ENCODE data around the gene CST6. TPM values are rescaled to one million over a fixed set of nuclear protein-coding genes. Genes with fewer than 3 reads are reported as not detected.

Gene CST6
- total and polyA plus RNA-seq, 2 of the 13 experiments (the other 11 are each of a cell fraction or from before 2014, with no cell fraction given), result not detected

DNA sequence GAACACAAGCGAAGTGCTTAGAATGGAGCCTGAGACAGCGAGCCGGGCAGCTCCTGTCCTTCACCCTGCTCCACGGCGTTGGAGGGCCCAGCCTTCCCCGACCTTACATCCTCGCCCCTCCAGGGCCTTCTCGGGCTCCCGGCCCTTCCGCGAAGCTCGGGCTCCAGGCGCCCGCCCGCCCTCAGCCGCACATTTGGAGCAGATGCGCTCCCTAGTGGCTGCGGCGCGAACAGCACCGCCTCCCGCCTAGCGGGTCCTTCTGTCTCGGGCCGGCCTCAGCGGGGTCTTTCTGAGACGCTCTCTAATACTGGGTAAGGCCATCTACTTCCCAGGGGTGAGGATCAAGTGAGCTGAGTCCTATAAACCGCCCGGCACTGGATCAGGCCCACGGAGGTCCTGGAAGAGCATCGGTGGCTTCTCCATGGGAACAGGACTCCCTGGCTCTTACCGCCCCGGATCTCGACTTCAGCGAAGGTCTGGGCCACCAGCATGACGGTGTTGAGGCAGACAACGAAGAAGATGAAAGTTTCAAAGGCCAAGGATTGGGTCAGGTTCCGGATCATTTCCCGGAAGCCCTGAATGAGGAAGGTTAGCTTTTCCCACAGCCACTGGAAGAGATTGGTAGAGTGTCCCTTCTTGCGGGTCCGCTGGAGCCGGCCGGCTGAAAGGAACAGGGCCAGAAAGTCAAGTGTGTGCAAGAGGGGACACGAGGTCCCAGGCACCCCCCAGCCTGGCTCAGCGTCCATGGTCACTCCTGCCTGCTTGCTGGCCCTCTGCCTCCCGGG lies 10.8 kb downstream of the CST6 start (continued):
- TF ChIP-seq MAZ (IDR thresholded peaks at IDR 0.05; ENCODE audit: borderline replicate concordance, low read depth, low read length), result 0 out of 2 replicates have a peak, but pooled peaks have one; percentile 34
- no peak for TF ChIP-seq MAZ (CRISPR knock-in tag; IDR thresholded peaks at IDR 0.05; ENCODE audit: low read depth)
- TF ChIP-seq, protein P1, sequence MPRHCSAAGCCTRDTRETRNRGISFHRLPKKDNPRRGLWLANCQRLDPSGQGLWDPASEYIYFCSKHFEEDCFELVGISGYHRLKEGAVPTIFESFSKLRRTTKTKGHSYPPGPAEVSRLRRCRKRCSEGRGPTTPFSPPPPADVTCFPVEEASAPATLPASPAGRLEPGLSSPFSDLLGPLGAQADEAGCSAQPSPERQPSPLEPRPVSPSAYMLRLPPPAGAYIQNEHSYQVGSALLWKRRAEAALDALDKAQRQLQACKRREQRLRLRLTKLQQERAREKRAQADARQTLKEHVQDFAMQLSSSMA (CRISPR knock-in tag; IDR thresholded peaks at IDR 0.05), result no peak
- TF ChIP-seq, protein P2, sequence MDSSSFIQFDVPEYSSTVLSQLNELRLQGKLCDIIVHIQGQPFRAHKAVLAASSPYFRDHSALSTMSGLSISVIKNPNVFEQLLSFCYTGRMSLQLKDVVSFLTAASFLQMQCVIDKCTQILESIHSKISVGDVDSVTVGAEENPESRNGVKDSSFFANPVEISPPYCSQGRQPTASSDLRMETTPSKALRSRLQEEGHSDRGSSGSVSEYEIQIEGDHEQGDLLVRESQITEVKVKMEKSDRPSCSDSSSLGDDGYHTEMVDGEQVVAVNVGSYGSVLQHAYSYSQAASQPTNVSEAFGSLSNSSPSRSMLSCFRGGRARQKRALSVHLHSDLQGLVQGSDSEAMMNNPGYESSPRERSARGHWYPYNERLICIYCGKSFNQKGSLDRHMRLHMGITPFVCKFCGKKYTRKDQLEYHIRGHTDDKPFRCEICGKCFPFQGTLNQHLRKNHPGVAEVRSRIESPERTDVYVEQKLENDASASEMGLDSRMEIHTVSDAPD (CRISPR knock-in tag; IDR thresholded peaks at IDR 0.05), result no peak
- 0 out of 2 replicates have a peak, but pooled peaks have one; percentile 12 for TF ChIP-seq FOXA3 (CRISPR knock-in tag; IDR thresholded peaks at IDR 0.05)
- 0 out of 2 replicates have a peak, but pooled peaks have one; percentile 27 for TF ChIP-seq GATAD2A (CRISPR knock-in tag; IDR thresholded peaks at IDR 0.05)
- no peak for TF ChIP-seq ZNF775 (CRISPR knock-in tag; IDR thresholded peaks at IDR 0.05; ENCODE audit: borderline replicate concordance)
- TF ChIP-seq NAIF1 (CRISPR knock-in tag; IDR thresholded peaks at IDR 0.05; ENCODE audit: borderline replicate concordance), result no peak
- TF ChIP-seq THYN1 (CRISPR knock-in tag; IDR thresholded peaks at IDR 0.05; ENCODE audit: borderline replicate concordance, low read depth), result no peak
- no peak for TF ChIP-seq ZFP36L2 (CRISPR knock-in tag; IDR thresholded peaks at IDR 0.05)
- peak; percentile 25; the same call in 1 of the 2 replicates for TF ChIP-seq NR2C2 (CRISPR knock-in tag; IDR thresholded peaks at IDR 0.05; ENCODE audit: borderline replicate concordance)
- TF ChIP-seq, protein P3, sequence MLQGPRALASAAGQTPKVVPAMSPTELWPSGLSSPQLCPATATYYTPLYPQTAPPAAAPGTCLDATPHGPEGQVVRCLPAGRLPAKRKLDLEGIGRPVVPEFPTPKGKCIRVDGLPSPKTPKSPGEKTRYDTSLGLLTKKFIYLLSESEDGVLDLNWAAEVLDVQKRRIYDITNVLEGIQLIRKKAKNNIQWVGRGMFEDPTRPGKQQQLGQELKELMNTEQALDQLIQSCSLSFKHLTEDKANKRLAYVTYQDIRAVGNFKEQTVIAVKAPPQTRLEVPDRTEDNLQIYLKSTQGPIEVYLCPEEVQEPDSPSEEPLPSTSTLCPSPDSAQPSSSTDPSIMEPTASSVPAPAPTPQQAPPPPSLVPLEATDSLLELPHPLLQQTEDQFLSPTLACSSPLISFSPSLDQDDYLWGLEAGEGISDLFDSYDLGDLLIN (CRISPR knock-in tag; IDR thresholded peaks at IDR 0.05; ENCODE audit: borderline replicate concordance), result peak; percentile 48; the same call in 1 of the 2 replicates
- TF ChIP-seq HNRNPLL (IDR thresholded peaks at IDR 0.05; ENCODE audit: low read depth, low read length, poor library complexity, severe bottlenecking), result peak; percentile 68
- TF ChIP-seq, protein P4, sequence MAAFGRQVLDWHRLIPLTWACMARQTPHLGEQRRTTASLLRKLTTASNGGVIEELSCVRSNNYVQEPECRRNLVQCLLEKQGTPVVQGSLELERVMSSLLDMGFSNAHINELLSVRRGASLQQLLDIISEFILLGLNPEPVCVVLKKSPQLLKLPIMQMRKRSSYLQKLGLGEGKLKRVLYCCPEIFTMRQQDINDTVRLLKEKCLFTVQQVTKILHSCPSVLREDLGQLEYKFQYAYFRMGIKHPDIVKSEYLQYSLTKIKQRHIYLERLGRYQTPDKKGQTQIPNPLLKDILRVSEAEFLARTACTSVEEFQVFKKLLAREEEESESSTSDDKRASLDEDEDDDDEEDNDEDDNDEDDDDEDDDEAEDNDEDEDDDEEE (CRISPR knock-in tag; IDR thresholded peaks at IDR 0.05), result no peak
- 0 out of 2 replicates have a peak, but pooled peaks have one; percentile 48 for TF ChIP-seq MED13 (CRISPR knock-in tag; IDR thresholded peaks at IDR 0.05)
- no peak for TF ChIP-seq SP1 (IDR thresholded peaks at IDR 0.05)
- peak; percentile 33; the same call in 1 of the 2 replicates for TF ChIP-seq SP1 (CRISPR knock-in tag; IDR thresholded peaks at IDR 0.05)
- no peak for TF ChIP-seq TBL1XR1 (IDR thresholded peaks at IDR 0.05; ENCODE audit: borderline replicate concordance, low read length, partially characterized antibody)
- peak; percentile 21; the same call in 1 of the 2 replicates for TF ChIP-seq SALL1 (CRISPR knock-in tag; IDR thresholded peaks at IDR 0.05)
- TF ChIP-seq ZKSCAN8 (CRISPR knock-in tag; IDR thresholded peaks at IDR 0.05; ENCODE audit: borderline replicate concordance), result no peak
- TF ChIP-seq, protein P5, sequence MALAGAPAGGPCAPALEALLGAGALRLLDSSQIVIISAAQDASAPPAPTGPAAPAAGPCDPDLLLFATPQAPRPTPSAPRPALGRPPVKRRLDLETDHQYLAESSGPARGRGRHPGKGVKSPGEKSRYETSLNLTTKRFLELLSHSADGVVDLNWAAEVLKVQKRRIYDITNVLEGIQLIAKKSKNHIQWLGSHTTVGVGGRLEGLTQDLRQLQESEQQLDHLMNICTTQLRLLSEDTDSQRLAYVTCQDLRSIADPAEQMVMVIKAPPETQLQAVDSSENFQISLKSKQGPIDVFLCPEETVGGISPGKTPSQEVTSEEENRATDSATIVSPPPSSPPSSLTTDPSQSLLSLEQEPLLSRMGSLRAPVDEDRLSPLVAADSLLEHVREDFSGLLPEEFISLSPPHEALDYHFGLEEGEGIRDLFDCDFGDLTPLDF (CRISPR knock-in tag; IDR thresholded peaks at IDR 0.05), result 0 out of 2 replicates have a peak, but pooled peaks have one; percentile 50
- no peak for TF ChIP-seq ZNF10 (CRISPR knock-in tag; IDR thresholded peaks at IDR 0.05; ENCODE audit: borderline replicate concordance, low read depth)
- TF ChIP-seq NPAS2 (CRISPR knock-in tag; IDR thresholded peaks at IDR 0.05; ENCODE audit: borderline replicate concordance), result no peak
- no peak for TF ChIP-seq ZNF660 (CRISPR knock-in tag; IDR thresholded peaks at IDR 0.05; ENCODE audit: borderline replicate concordance, low read depth)

Measured in HepG2 (cell line).